ENCODE measurements around the gene KCNMB2.

Gene KCNMB2

GRCh38 chr3:178699364-178699763 is 163.1 kb downstream of the KCNMB2 start:
- no peak overlapping the region for H3K4me3 ChIP-seq (ENCODE audit: low read depth, low read length)
- DNase-seq (ENCODE audit: low read depth) = no peak
- TF ChIP-seq CTCF (IDR thresholded peaks at IDR 0.05; ENCODE audit: insufficient read depth, low read depth, low read length, missing control alignments) = no peak

- TF ChIP-seq CTCF (IDR thresholded peaks at IDR 0.05; ENCODE audit: insufficient read depth, low read depth, low read length, missing control alignments) = no peak
- H3K4me3 ChIP-seq (ENCODE audit: low read depth, low read length) = no peak overlapping the region
- peak; percentile 43 for DNase-seq (ENCODE audit: low read depth)
Observed at GRCh38 chr3:178699810-178700209, 163.6 kb downstream of the KCNMB2 start.

- TF ChIP-seq CTCF (IDR thresholded peaks at IDR 0.05; ENCODE audit: insufficient read depth, low read depth, low read length, missing control alignments) = no peak
- no peak overlapping the region for H3K4me3 ChIP-seq (ENCODE audit: low read depth, low read length)
- no peak for DNase-seq (ENCODE audit: low read depth)
Observed at GRCh38 chr3:178703268-178703975, 167.2 kb downstream of the KCNMB2 start.

GRCh38 chr3:178705925-178706324 is 169.7 kb downstream of the KCNMB2 start:
- TF ChIP-seq CTCF (IDR thresholded peaks at IDR 0.05; ENCODE audit: insufficient read depth, low read depth, low read length, missing control alignments) = no peak
- H3K4me3 ChIP-seq (ENCODE audit: low read depth, low read length) = no peak overlapping the region
- DNase-seq (ENCODE audit: low read depth) = peak; percentile 54

- no peak for DNase-seq (ENCODE audit: low read depth)
- no peak overlapping the region for H3K4me3 ChIP-seq (ENCODE audit: low read depth, low read length)
- TF ChIP-seq CTCF (IDR thresholded peaks at IDR 0.05; ENCODE audit: insufficient read depth, low read depth, low read length, missing control alignments) = no peak
Observed at GRCh38 chr3:178706411-178706810, 170.2 kb downstream of the KCNMB2 start.

GRCh38 chr3:178707311-178708031 is 171.2 kb downstream of the KCNMB2 start:
- no peak overlapping the region for H3K4me3 ChIP-seq (ENCODE audit: low read depth, low read length)
- no peak for TF ChIP-seq CTCF (IDR thresholded peaks at IDR 0.05; ENCODE audit: insufficient read depth, low read depth, low read length, missing control alignments)
- peak; percentile 60 for DNase-seq (ENCODE audit: low read depth)
